ENCODE results near the gene SOS1. TPM values are rescaled to one million over a fixed set of nuclear protein-coding genes. Genes with fewer than 3 reads are reported as not detected.

The SOS1 gene
- total and polyA plus RNA-seq, 2 of the 13 experiments (the other 11 are each of a cell fraction or from before 2014, with no cell fraction given) = 20.8 to 60.4 TPM

DNA sequence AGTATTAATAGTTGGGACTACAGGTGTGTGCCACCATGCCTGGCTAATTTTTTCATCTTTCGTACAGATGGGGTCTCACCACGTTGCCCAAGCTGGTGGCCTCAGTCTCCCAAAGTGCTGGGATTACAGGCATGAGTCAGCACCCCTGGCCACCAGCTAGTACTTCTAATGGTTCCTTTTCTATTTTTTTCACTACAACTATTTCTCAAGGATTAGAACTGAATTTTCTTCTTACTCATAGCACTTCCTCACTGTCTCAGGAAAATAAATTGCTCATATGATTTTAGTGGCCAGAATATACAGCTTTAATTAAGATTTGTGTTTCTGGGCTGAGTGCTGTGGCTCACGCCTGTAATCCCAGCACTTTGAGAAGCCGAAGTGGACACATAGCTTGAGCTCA, 43.2 kb upstream of the SOS1 start:
- FAIRE-seq = no peak
- no peaks in the 10 kb centered on the region for H4K20me1 ChIP-seq (ENCODE audit: insufficient read depth, low read length)
- no peak overlapping the region for H3K9ac ChIP-seq (ENCODE audit: insufficient read depth, low read depth, low read length)
- intact Hi-C loops (cut with micrococcal nuclease; ENCODE audit: unreplicated experiment) (no loop called here), in situ Hi-C loops (cut with HindIII; ENCODE audit: extremely low pct_ligation_motif_present, low pct_unique_long_range_greater_than_20kb) (no loop called here)
- H3K36me3 ChIP-seq (replicated peaks in 1 of 2; ENCODE audit: control insufficient read depth in 1 of 2, insufficient read depth in 2 of 2, low read length in 2 of 2) = no peaks in the 10 kb centered on the region
- H3K4me3 ChIP-seq (replicated peaks in 1 of 3; ENCODE audit: insufficient read depth in 1 of 3, low read depth in 2 of 3, low read length in 3 of 3) = no peak overlapping the region
- no peaks in the 10 kb centered on the region for H3K79me2 ChIP-seq (ENCODE audit: insufficient read depth, low read length)
- BruUV-seq (replicated peaks) = no TSS peak
- POLR2A ChIA-PET = no interaction called here
- TF ChIP-seq CAMTA2 (CRISPR knock-in tag; IDR thresholded peaks at IDR 0.05; ENCODE audit: borderline replicate concordance) (no peak), FOXC1 (CRISPR knock-in tag; IDR thresholded peaks at IDR 0.05; ENCODE audit: borderline replicate concordance) (no peak), ZNF761 (CRISPR knock-in tag; conservative IDR thresholded peaks at IDR 0.05) (no peak), ZNF878 (CRISPR knock-in tag; IDR thresholded peaks at IDR 0.05) (no peak), GZF1 (CRISPR knock-in tag; IDR thresholded peaks at IDR 0.05) (no peak), ARNT (IDR thresholded peaks at IDR 0.05) (no peak)
- TF ChIP-seq, protein P1, sequence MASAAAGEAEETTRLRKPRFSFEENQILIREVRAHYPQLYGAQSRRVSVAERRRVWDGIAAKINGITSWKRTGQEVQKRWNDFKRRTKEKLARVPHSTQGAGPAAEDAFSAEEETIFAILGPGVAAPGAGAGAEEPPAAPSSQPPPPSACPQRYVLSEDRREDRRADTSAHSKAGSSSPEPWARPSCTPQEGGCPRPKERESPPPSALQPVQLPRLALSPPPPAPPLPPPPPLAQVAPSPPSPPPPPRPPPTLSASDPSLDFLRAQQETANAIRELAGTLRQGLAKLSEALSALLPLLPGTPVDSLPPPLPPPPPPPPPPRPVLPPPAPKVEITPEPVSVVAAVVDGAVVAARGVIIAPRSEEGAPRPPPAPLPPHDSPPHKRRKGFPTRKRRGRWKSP (CRISPR knock-in tag; IDR thresholded peaks at IDR 0.05) = no peak
- TF ChIP-seq, protein P2, sequence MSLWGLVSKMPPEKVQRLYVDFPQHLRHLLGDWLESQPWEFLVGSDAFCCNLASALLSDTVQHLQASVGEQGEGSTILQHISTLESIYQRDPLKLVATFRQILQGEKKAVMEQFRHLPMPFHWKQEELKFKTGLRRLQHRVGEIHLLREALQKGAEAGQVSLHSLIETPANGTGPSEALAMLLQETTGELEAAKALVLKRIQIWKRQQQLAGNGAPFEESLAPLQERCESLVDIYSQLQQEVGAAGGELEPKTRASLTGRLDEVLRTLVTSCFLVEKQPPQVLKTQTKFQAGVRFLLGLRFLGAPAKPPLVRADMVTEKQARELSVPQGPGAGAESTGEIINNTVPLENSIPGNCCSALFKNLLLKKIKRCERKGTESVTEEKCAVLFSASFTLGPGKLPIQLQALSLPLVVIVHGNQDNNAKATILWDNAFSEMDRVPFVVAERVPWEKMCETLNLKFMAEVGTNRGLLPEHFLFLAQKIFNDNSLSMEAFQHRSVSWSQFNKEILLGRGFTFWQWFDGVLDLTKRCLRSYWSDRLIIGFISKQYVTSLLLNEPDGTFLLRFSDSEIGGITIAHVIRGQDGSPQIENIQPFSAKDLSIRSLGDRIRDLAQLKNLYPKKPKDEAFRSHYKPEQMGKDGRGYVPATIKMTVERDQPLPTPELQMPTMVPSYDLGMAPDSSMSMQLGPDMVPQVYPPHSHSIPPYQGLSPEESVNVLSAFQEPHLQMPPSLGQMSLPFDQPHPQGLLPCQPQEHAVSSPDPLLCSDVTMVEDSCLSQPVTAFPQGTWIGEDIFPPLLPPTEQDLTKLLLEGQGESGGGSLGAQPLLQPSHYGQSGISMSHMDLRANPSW (CRISPR knock-in tag; IDR thresholded peaks at IDR 0.05; ENCODE audit: borderline replicate concordance) = no peak
- H2AFZ ChIP-seq (ENCODE audit: low read length) = no peak overlapping the region
- 66% methylated on average over 4 of the region's 4 CpGs for WGBS (ENCODE audit: low lambda C conversion rate)
- H3K27me3 ChIP-seq (ENCODE audit: control insufficient read depth in 1 of 2, insufficient read depth in 2 of 2, low read length in 2 of 2) = no peaks in the 10 kb centered on the region
- no peak for DNase-seq (ENCODE audit: low spot score)
- no peak overlapping the region for H3K4me2 ChIP-seq (ENCODE audit: low read depth, low read length)
- ATAC-seq = no peak
- no peaks in the 10 kb centered on the region for H3K9me3 ChIP-seq (ENCODE audit: low read length)
- CTCF ChIA-PET (ENCODE audit: low intra/inter-chr PET ratio, low total read pairs) = no interaction called here
- no peak overlapping the region for H3K27ac ChIP-seq (ENCODE audit: extremely low read length, insufficient read depth, low read length)
- no peaks in the 10 kb centered on the region for H3K4me1 ChIP-seq (ENCODE audit: insufficient read depth, low read length)

Measured in HepG2 (cell line).